Measurements from ENCODE around the gene WDR35.

DNA sequence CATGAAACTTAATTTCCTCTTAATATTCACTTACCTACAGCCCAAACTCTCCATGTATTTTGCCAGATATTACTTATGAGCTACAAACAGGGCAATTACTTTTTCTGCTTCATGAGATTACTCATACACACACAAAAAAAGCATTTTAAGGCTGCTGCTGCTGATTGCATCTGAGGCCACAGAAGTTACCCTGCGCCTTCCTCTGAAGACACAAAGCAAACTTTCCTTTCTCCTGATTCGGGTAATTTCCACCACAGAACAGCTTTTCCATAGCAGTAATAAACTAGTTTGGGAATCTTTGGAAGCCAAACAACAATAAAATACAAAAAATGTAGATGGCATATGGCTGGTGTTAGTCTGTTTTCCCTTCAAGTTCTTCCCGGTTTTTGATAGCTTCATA, 94.4 kb downstream of the WDR35 start:
- TF ChIP-seq, protein P1, sequence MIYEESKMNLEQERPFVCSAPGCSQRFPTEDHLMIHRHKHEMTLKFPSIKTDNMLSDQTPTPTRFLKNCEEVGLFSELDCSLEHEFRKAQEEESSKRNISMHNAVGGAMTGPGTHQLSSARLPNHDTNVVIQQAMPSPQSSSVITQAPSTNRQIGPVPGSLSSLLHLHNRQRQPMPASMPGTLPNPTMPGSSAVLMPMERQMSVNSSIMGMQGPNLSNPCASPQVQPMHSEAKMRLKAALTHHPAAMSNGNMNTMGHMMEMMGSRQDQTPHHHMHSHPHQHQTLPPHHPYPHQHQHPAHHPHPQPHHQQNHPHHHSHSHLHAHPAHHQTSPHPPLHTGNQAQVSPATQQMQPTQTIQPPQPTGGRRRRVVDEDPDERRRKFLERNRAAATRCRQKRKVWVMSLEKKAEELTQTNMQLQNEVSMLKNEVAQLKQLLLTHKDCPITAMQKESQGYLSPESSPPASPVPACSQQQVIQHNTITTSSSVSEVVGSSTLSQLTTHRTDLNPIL (CRISPR knock-in tag; IDR thresholded peaks at IDR 0.05; ENCODE audit: low read depth) = no peak
- no peak for TF ChIP-seq GLIS3 (CRISPR knock-in tag; IDR thresholded peaks at IDR 0.05)
- TF ChIP-seq TOX (CRISPR knock-in tag; IDR thresholded peaks at IDR 0.05; ENCODE audit: borderline replicate concordance) = no peak
- TF ChIP-seq, protein P2, sequence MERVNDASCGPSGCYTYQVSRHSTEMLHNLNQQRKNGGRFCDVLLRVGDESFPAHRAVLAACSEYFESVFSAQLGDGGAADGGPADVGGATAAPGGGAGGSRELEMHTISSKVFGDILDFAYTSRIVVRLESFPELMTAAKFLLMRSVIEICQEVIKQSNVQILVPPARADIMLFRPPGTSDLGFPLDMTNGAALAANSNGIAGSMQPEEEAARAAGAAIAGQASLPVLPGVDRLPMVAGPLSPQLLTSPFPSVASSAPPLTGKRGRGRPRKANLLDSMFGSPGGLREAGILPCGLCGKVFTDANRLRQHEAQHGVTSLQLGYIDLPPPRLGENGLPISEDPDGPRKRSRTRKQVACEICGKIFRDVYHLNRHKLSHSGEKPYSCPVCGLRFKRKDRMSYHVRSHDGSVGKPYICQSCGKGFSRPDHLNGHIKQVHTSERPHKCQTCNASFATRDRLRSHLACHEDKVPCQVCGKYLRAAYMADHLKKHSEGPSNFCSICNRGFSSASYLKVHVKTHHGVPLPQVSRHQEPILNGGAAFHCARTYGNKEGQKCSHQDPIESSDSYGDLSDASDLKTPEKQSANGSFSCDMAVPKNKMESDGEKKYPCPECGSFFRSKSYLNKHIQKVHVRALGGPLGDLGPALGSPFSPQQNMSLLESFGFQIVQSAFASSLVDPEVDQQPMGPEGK (CRISPR knock-in tag; IDR thresholded peaks at IDR 0.05; ENCODE audit: borderline replicate concordance) = no peak
- TF ChIP-seq ESRRG (CRISPR knock-in tag; IDR thresholded peaks at IDR 0.05) = no peak
